ENCODE measurements around the gene FAM222A.

DNA sequence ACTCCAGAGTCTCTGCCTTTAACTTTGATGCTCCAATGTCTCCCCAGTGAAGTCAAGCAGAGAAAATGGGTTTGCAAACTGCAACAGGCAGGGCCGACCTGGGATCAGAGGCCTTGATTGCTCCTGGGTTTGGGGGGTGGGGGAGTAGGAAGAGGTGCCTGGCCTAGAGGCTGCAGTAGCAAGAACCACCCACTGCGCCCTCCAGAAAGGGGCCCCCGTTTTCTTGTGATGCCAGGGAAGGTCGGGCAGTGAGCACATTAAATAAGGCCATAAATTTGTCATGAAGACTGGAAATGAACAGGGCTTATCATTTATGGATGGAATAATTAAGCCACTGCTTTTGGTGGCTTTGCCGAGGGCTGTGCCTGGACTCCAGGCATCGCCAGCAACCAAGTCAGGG is 38.2 kb upstream of the FAM222A start:
- TF ChIP-seq POLR2A (IDR thresholded peaks at IDR 0.05; ENCODE audit: low read length), result no peak
- TF ChIP-seq GATA1 (IDR thresholded peaks at IDR 0.05; ENCODE audit: low read depth, low read length), result no peak

Measured in erythroblast (primary cell).